Trophoblast cell (in vitro differentiated cells and primary cell): Measurements from ENCODE around the gene PTBP1.
A peak's percentile ranks its signal among the peaks of the same experiment; 100 is the strongest.

Source experiments
- DNase-seq, 2 donors: peaks; one replicate each; pipeline ENCODE4 v3.0.0-alpha.2; 2016
- H2AFZ ChIP-seq: 2 replicates; pipeline ENCODE4 v1.6.1; 2013; ENCODE audit warnings: low read length, moderate library complexity, mild to moderate bottlenecking; ENCODE audit not compliant: insufficient read depth, poor library complexity
- H2AK5ac ChIP-seq: 2 replicates; pipeline ENCODE4 v1.6.1; 2013; ENCODE audit warnings: mild to moderate bottlenecking, low read length
- H2BK120ac ChIP-seq: 2 replicates; pipeline ENCODE4 v1.6.1; 2013; ENCODE audit warnings: low read length, mild to moderate bottlenecking, moderate library complexity; ENCODE audit not compliant: insufficient read depth, poor library complexity
- H2BK12ac ChIP-seq: 2 replicates; pipeline ENCODE4 v1.6.1; 2013; ENCODE audit warnings: mild to moderate bottlenecking, low read length, moderate library complexity
- H2BK5ac ChIP-seq: 2 replicates; pipeline ENCODE4 v1.6.1; 2013; ENCODE audit warnings: low read length, low read depth, moderate library complexity, mild to moderate bottlenecking; ENCODE audit not compliant: poor library complexity
- H3K14ac ChIP-seq: 2 replicates; pipeline ENCODE4 v1.6.1; 2013; ENCODE audit warnings: mild to moderate bottlenecking, low read length
- H3K18ac ChIP-seq: 2 replicates; pipeline ENCODE4 v1.6.1; 2013; ENCODE audit warnings: mild to moderate bottlenecking, low read length
- H3K23ac ChIP-seq: 2 replicates; pipeline ENCODE4 v1.6.1; 2013; ENCODE audit warnings: low read length
- H3K27ac ChIP-seq: 2 replicates; pipeline ENCODE4 v1.5.1; 2013; ENCODE audit warnings: low read depth, mild to moderate bottlenecking, inconsistent platforms, low read length, moderate library complexity
- H3K27me3 ChIP-seq: 2 replicates; pipeline ENCODE4 v1.6.1; 2013; ENCODE audit warnings: inconsistent platforms, mild to moderate bottlenecking, low read length, moderate library complexity; ENCODE audit not compliant: insufficient read depth
- H3K36me3 ChIP-seq, 2 experiments: 1 replicate in 1 of 2; 2 replicates in 1 of 2; pipeline ENCODE4 v1.6.1; 2013; ENCODE audit warnings: low read length in 2 of 2, mild to moderate bottlenecking in 2 of 2, moderate library complexity in 1 of 2; ENCODE audit not compliant: insufficient read depth in 2 of 2, control insufficient read depth in 1 of 2
- H3K4ac ChIP-seq: 2 replicates; pipeline ENCODE4 v1.6.1; 2013; ENCODE audit warnings: low read depth, mild to moderate bottlenecking, low read length, moderate library complexity
- H3K4me1 ChIP-seq, 2 experiments: 1 replicate in 1 of 2; 2 replicates in 1 of 2; pipeline ENCODE4 v1.6.1; 2013; ENCODE audit warnings: low read length in 2 of 2, mild to moderate bottlenecking in 2 of 2, moderate library complexity in 1 of 2; ENCODE audit not compliant: insufficient read depth in 2 of 2, control insufficient read depth in 1 of 2
- H3K4me2 ChIP-seq: 2 replicates; pipeline ENCODE4 v1.6.1; 2013; ENCODE audit warnings: inconsistent platforms, mild to moderate bottlenecking, low read length, moderate library complexity
- H3K4me3 ChIP-seq: 2 replicates; pipeline ENCODE4 v1.5.1; 2013; ENCODE audit warnings: mild to moderate bottlenecking, low read depth, low read length, inconsistent platforms
- H3K79me1 ChIP-seq: one replicate; pipeline ENCODE4 v1.6.1; 2013; ENCODE audit warnings: low read length
- H3K79me2 ChIP-seq: 2 replicates; pipeline ENCODE4 v1.6.1; 2013; ENCODE audit warnings: low read length, mild to moderate bottlenecking; ENCODE audit not compliant: control insufficient read depth, insufficient read depth, poor library complexity
- H3K9ac ChIP-seq: 2 replicates; pipeline ENCODE4 v1.6.1; 2013; ENCODE audit warnings: mild to moderate bottlenecking, low read length
- H3K9me3 ChIP-seq: 2 replicates; pipeline ENCODE4 v1.6.1; 2013; ENCODE audit warnings: low read depth, mild to moderate bottlenecking, control low read depth, inconsistent platforms, low read length; ENCODE audit not compliant: insufficient read depth
- H4K12ac ChIP-seq: 2 replicates; pipeline ENCODE4 v1.6.1; 2013; ENCODE audit warnings: low read depth, mild to moderate bottlenecking, low read length, moderate library complexity
- H4K8ac ChIP-seq: 2 replicates; pipeline ENCODE4 v1.6.1; 2013; ENCODE audit warnings: low read depth, mild to moderate bottlenecking, low read length, moderate library complexity
- H4K91ac ChIP-seq: one replicate; pipeline ENCODE4 v1.6.1; 2013; ENCODE audit warnings: low read depth, mild to moderate bottlenecking, low read length, moderate library complexity
- WGBS: extraction: QIAGEN DNeasy Blood & Tissue Kit; methylation state at CpG from one replicate; pipeline ENCODE4 v1.1.7; 2013; ENCODE audit warnings: missing lambda C conversion rate; ENCODE audit not compliant: insufficient read length, insufficient coverage; ENCODE audit errors: extremely low coverage; 5-methylcytosine and 5-hydroxymethylcytosine counted together

PTBP1 gene

GRCh38 chr19:756236-756635 lies 41.0 kb upstream of the PTBP1 start:
- Histone ChIP-seq H4K91ac (no peak overlapping the region), H3K4ac (no peak overlapping the region), H3K79me1 (no peaks in the 10 kb centered on the region), H2BK120ac (no peak overlapping the region), H4K8ac (no peak overlapping the region), H3K4me1 (peaks cover 11% of the 10 kb centered on the region in 2 experiments), H2AK5ac (no peak overlapping the region), H3K27ac (no peak overlapping the region), H3K9me3 (peaks cover 19% of the 10 kb centered on the region), H4K12ac (no peak overlapping the region), H2AFZ (no peak overlapping the region), H3K23ac (no peak overlapping the region), H3K14ac (no peak overlapping the region), H3K4me2 (no peak overlapping the region), H3K27me3 (no peaks in the 10 kb centered on the region), H2BK5ac (no peak overlapping the region), H3K4me3 (no peak overlapping the region), H3K79me2 (no peaks in the 10 kb centered on the region), H3K36me3 (no peaks in the 10 kb centered on the region), H3K9ac (no peak overlapping the region), H3K18ac (no peak overlapping the region), H2BK12ac (no peak overlapping the region)
- peak in 1 of 2 donors; percentile 10 for DNase-seq

GRCh38 chr19:756821-757688 lies 40.2 kb upstream of the PTBP1 start:
- Histone ChIP-seq H2BK120ac (no peak overlapping the region), H3K23ac (no peak overlapping the region), H2AFZ (no peak overlapping the region), H3K4me1 (peaks cover 4 to 6% of the 10 kb centered on the region in 2 experiments), H2BK5ac (no peak overlapping the region), H4K91ac (no peak overlapping the region), H3K4ac (no peak overlapping the region), H3K79me2 (no peaks in the 10 kb centered on the region), H2BK12ac (no peak overlapping the region), H3K4me2 (no peak overlapping the region), H3K9ac (no peak overlapping the region), H2AK5ac (no peak overlapping the region), H4K8ac (no peak overlapping the region), H3K27ac (no peak overlapping the region), H3K9me3 (peaks cover 23% of the 10 kb centered on the region), H3K79me1 (no peaks in the 10 kb centered on the region), H4K12ac (no peak overlapping the region), H3K27me3 (no peaks in the 10 kb centered on the region), H3K14ac (no peak overlapping the region), H3K4me3 (no peak overlapping the region), H3K36me3 (no peaks in the 10 kb centered on the region), H3K18ac (no peak overlapping the region)
- WGBS = no CpG with 5 or more reads among the region's 36 CpGs
- no peak for DNase-seq

- Histone ChIP-seq H4K8ac (no peak overlapping the region), H4K12ac (no peak overlapping the region), H3K14ac (no peak overlapping the region), H3K4me1 (peaks cover 0 to 1% of the 10 kb centered on the region in 2 experiments), H3K9me3 (peaks cover 23% of the 10 kb centered on the region), H2BK5ac (no peak overlapping the region), H3K27ac (no peak overlapping the region), H2BK120ac (no peak overlapping the region), H3K79me2 (no peaks in the 10 kb centered on the region), H2BK12ac (no peak overlapping the region), H3K23ac (no peak overlapping the region), H3K27me3 (no peaks in the 10 kb centered on the region), H4K91ac (no peak overlapping the region), H3K79me1 (no peaks in the 10 kb centered on the region), H2AFZ (no peak overlapping the region), H3K4me2 (no peak overlapping the region), H3K4ac (no peak overlapping the region), H3K4me3 (no peak overlapping the region), H3K36me3 (no peaks in the 10 kb centered on the region), H2AK5ac (no peak overlapping the region), H3K18ac (no peak overlapping the region), H3K9ac (no peak overlapping the region)
- no CpG with 5 or more reads among the region's 50 CpGs for WGBS
- DNase-seq = no peak
Measured at GRCh38 chr19:757811-758668, 39.2 kb upstream of the PTBP1 start.

GRCh38 chr19:763181-763580 lies 34.1 kb upstream of the PTBP1 start:
- Histone ChIP-seq H3K9me3 (peaks cover 12% of the 10 kb centered on the region), H2BK5ac (no peak overlapping the region), H3K79me2 (no peaks in the 10 kb centered on the region), H2BK12ac (no peak overlapping the region), H3K79me1 (peaks cover 4% of the 10 kb centered on the region), H3K4me2 (no peak overlapping the region), H3K36me3 (no peaks in the 10 kb centered on the region), H4K12ac (no peak overlapping the region), H2AK5ac (no peak overlapping the region), H4K91ac (no peak overlapping the region), H3K9ac (no peak overlapping the region), H2BK120ac (no peak overlapping the region), H3K4ac (no peak overlapping the region), H3K4me1 (peaks cover 0 to 4% of the 10 kb centered on the region in 2 experiments), H3K23ac (no peak overlapping the region), H3K14ac (no peak overlapping the region), H2AFZ (no peak overlapping the region), H3K4me3 (no peak overlapping the region), H3K27me3 (no peaks in the 10 kb centered on the region), H3K18ac (no peak overlapping the region), H3K27ac (no peak overlapping the region), H4K8ac (no peak overlapping the region)
- no CpG with 5 or more reads among the region's 10 CpGs for WGBS
- DNase-seq = no peak
